Stimulated activated CD8-positive, alpha-beta memory T cell treated with anti-CD3 and anti-CD28 coated beads, Interleukin-12 subunit alpha, Interleukin-12 subunit beta, amount 100 ng/mL, for 1 hour (primary cell): Measurements from ENCODE around the gene RANBP1.

ENCODE experiments used
- DNase-seq: peaks from one replicate; pipeline ENCODE4 v3.0.0-alpha.2; 2020; ENCODE audit warnings: low read depth

The RANBP1 gene

DNA sequence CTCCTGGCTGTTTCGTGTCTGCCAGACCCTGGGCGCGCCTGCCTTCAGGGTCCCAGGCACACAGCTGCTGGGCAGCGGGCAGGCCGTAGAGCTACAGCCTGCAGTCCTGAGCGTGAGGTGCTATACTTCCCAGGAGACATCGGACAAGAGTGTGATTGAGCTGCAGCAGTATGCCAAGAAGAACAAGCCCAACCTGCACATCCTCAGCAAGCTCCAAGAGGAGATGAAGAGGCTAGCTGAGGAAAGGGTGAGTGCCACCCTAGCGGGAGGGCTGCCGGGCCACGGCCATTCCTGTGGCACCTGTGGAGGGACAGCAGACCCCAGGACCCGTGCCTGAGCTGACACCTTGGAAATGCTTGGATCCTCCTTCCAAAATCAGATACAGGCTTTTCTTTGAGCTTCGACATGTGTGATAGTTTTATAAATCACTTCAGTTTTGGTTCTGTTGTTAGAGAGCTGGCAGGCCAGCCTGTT lies 7.1 kb upstream of the RANBP1 start:
- no peak for DNase-seq

DNA sequence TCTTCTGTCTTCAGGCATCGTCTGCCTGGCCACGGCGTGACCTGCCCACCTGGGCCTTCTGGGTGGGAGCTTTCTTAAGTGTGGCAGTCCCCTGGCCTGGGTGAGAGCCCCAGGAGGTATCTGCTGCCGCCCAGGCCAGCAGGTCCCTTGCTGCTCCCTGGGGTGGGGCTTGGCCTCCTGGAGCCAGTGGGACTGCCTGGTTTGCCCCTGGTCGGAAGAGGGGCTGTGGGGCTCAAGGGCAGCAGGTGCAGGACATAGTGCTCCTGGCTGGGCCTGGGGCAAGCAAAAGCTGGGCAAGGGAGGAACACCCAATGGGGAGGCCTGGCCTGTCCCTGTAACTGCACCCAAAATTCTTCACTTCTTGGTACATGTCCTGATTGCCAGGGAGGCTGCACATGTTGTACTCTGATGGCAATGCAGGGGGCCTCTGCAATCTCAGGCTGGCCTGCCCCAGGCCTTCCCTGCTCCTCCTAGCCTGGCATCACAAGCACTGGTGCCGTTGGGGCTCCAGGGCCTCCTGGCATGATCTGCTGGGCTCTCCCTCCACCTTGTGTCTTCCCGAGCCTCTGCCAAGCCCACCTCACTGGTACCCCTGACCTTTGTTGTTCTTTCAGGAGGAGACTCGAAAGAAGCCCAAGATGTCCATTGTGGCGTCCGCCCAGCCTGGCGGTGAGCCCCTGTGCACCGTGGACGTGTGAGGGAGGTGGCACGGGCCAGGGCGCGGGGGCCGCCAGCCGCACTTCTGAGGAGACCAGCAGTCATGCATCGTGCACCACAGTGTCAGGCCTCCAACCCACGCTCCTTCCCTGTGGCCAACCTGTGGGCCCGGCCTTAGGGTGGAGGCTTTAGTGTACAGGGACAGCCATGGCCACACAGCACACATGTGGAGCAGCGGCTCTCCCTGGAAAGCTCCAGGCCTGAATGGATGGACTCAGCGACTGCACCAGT lies 6.2 kb upstream of the RANBP1 start:
- DNase-seq: no peak

DNA sequence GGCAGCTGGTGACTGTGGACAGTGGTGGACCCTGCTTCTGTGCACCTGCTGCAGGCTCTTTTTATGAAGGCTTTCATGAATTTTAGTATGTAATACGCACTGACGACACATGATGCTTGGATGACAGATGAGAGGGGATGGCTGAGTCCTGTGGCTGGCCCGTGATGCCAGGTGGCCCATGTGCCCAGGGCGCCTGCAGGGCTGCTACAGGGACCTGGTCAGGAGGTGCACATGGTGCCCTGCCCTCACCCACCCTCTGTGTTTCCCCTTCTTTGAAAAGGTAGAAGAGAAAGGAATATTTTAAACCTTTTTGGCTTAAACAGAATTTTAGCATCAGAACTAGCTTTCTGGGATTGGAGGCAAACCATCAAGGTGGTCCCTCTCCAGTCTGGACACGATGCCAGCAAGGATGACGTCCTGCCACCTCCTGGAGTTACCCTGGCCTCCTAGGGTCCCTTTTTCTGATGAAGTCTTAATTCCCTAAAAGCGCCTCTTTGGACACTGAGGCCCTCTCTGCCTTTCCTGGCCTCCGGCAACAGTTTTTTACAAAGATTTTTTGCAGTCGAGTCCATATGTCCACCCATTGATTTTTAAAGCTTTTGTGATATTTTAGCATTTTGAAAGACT lies 5.4 kb upstream of the RANBP1 start:
- no peak for DNase-seq

GRCh38 chr22:20111045-20111688 lies 4.7 kb upstream of the RANBP1 start:
- DNase-seq: no peak

GRCh38 chr22:20111689-20112622 lies 3.9 kb upstream of the RANBP1 start:
- no peak for DNase-seq

DNA sequence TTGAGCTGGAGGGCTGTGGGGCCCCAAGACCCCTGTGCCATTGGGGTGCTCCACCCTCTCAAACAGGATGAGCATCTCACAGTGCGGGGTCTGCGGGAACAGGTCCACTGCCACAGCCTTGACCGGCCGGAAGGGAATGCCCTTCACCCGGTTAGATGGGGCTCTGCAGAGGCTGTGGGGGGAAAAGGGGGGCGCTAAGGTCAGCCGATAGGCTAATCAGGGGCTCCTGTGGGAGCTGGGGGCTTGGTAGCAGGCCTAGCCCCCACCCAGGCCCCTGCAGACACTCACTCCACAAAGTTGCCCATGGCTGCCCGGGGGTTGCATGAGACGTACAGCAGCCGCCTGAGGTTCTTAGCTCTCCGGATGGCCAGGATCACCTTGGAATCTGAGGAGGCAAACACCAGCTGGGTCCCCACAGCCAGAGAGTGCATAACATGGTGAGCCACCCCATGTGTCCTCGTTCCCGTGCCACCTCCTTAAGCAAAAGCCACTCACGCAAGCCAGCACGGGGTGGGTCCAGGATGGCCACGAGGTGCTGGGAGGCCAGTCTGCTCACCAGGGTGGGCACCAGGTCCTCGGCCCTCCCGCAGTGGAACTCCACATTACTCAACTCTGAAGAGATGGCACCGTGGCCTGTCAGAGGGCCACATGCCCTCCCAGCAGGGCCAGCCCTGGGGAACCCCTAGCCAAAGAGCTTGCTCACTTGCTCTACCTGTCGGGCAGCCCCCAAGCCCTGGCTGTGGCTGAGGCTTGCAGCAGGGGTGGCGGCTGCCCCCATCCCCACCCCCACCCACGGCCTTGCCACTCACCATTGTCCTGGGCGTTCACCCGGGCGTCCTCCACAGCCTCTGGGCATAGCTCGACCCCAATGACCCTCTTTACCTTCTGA lies 3.0 kb upstream of the RANBP1 start:
- DNase-seq: no peak

DNA sequence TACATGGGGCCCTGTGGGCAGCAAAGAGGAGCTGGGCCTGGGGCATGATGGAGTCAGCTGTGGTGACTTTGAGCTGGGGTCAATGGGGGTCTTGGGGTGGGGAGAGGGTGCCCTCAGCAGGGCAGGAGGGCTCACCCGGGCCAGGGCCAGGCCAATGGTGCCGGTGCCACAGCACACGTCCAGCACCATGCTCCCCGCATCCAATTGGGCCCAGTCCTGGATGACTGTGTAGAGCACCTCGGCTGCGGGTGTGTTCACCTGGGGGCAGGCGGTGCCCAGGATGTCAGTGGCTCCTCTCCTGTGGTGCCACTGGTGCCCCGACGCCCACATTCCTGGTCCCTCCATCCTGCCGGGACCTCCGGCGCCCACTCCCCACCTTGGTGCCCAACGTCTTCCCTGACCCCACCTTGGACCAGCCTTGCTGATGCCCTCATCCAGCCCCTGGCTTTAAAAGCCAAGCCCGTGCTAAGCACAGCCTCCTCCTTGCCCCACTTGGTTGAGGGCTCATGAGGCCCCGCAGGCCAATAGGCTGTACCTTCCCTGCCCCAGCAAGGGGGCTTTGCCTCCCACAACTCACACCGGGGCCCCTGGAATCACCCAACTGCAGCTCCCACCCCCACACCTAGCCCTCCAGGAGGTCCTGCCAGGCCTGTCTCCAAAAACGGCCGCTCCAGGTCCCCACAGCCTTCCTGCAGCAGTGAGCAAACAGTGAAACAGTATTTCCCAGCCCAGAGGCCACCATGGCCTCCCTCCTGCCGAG lies 2.2 kb upstream of the RANBP1 start:
- no peak for DNase-seq

- DNase-seq: no peak
Measured at GRCh38 chr22:20114506-20115475, 1.1 kb upstream of the RANBP1 start.

DNA sequence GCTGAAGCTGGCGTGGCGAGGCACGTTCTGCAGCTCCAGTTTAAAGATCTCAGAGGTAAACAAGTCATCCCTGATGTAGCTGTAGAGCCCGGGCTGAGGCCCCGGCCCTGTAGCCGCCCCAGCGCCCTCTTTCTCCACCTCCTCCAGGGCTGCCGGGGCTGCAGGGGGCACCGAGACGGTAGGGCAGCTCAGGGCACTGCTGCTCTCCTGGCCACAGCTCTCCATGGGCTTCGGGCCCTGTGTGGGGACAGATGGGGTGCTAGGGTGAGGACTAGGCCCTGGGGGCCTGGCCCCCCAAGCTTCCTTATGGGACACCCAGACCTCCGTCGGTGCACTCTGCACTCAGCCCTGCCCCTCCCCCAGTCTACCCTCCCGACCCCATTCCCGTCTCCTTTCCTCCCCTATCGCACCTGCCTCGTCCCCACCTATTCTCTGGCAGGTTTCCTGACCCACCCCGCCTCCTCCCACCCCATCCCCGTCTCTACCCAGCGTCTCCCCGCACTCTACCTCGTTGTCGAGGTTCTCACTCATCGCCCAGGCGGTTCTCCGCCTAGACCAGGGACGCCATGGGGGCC lies 559 bp downstream of the RANBP1 start:
- no peak for DNase-seq

DNA sequence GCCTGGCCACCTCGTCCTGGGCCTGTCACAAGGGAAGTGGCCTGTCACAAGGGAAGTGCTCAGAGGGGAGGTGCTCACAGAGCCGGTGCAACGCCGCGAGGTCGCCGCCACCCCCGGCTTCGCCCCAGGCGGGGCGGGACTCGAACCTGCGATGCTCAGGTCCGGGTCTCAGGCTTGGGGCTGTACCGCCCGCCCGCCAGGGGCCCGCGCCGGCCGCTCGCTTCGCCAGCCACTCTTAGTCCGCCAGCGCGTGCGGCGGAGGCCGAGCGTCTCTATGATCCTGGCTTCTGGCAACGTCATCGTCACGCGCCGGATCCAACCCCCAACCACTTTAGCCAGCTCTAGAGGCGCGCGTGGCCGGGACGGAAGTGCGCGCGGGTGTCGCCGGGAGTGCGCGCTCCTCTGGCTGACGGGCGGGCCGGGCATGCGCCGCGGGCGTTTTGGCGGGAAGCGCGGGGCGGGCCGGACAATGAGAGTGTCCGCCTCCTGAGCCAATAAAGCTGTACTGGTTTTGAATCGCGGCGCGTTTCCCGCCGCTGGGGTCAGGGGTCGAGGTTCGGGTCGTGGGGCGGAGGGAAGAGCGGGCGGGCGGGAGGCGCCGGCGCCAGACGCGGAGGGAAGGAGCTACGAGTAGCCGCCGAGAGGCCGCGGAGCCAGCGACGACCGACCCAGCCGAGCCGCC lies 1.2 kb downstream of the RANBP1 start, which contains the start of gene TRMT2A:
TRMT2A (minus strand) TSS at position 276 of the 682 bp plus-strand sequence. CDS start 320 bp downstream, outside the sequence.
- DNase-seq: peak; percentile 94

DNA sequence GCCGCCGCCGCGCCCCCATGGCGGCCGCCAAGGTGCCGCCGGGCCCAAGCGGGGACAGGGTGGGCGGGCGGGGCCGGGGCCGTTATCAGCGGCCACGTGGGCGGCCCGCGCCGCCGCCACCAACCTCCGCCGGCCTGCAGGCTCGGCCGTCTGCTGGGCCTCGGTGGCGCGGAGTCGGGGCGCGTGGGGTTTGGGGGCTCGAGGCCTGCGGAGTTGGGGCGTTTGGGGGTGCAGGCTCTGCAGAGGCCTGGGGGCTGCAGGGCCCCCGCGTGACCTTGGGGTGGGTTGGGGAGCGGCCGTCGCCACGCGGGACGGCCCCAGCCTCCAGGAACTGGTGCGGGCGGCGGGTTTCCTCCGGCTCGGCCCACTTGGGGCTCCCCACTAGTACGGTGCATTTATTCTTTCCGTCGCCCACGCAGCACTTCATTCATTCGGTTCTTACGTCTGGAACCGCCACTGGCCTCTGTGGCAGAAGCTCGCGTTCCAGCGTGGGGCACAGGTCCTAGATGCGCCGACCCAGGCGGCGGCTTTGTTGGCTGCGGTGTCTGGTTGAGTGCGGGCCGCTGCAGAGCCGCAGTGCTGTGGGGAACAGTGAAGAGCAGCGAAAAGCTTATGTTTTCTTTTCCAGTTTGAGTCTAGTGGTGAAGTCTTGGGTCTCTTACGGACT lies 1.9 kb downstream of the RANBP1 start:
- no peak for DNase-seq

DNA sequence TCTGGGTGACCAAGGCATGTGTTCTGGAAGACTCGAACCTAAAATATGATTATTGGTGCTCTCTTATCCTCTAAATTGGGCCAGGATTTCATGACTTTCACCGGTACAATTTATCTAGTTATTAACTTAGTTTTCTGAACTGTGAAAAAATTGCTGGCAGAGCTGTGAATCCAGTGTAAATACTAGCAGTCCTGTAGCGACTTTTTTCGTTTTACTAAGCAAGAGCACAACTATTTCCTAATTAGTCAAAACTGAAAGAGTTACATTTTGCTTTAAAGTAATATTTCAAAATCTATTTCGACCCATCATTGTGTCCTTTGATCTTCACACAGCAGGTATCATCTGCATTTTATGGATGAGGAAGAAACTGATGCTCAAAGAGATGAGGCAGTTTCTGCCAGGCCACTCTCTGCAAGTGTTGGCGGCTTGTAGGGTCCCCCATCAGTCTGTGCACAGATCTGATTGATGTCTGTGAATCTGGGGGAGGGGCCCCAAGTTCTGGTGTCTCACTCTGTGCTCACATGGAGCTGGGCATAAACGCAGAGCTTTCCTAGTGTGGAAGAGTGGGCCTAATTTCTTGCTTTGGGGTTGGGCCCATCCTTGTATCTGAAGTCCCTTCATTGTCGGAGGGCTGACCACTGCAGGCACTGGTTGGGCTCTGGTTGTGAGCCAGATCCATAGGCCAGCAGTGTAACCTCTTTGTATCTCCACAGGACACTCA lies 2.6 kb downstream of the RANBP1 start:
- no peak for DNase-seq

GRCh38 chr22:20121856-20122415 lies 6.0 kb downstream of the RANBP1 start:
- no peak for DNase-seq

DNA sequence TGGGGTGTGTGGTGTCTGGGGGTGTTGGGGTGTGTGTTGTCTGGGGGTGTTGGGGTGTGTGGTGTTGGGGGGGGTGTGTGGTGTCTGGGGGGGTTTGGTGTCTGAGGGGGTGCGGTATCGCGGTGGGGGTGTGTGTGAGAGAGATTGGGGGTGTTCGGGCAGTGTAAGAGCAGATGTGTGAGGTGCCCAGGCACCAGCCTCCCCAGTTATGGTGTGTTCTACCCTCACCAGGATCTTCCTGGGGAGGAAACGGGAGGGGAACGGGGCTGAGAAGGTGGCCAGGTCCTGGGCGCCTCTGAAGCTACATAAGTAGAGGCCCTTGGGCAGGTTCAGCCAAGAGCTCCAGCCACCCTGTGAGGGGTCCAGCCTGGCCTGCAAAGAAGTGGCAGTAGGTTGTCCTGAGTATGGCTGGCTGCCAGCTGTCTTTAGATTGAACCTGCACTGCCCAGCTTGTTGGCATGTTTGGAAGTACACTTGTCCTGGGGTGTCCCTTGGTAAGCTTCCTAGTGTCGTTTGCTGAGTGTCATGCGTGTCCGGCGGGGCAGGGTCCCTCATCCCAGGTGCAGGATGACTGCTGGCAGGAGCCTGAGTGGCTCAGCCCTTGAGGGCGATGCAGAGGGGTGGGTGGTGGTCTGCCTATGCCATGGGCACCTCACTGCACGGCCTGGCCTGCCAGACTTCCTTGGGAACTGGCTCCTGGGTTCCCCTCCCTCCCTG lies 7.6 kb downstream of the RANBP1 start:
- no peak for DNase-seq

GRCh38 chr22:20124083-20124787 lies 8.3 kb downstream of the RANBP1 start:
- no peak for DNase-seq
